Esophagus squamous epithelium (tissue), 5 donors: ENCODE results near the gene NHEJ1. TPM values are rescaled to one million over a fixed set of nuclear protein-coding genes. Genes with fewer than 3 reads are reported as not detected.

ENCODE experiments used
- DNase-seq: peaks from one replicate; lab custom pipeline; 2025; lab: John Stamatoyannopoulos, UW
- H3K27ac ChIP-seq, 4 donors: fragments of 200-600 bp; sonication (generic); one replicate each; pipeline ENCODE4 v1.5.1; 2016 to 2019; ENCODE audit warnings: mild to moderate bottlenecking in 1 of 4
- H3K27me3 ChIP-seq, 4 donors: fragments of 200-600 bp; sonication (generic); 1 replicate in 3 of 4; 2 replicates in 1 of 4; pipeline versions ENCODE4 v1.5.1 to v1.6.0; 2017 to 2021; ENCODE audit warnings: antibody characterized with exemption in 1 of 4
- H3K36me3 ChIP-seq, 3 donors: fragments of 200-600 bp; sonication (generic); one replicate each; pipeline ENCODE4 v1.5.1; 2016 to 2019
- H3K4me1 ChIP-seq, 3 donors: fragments of 200-600 bp; sonication (generic); one replicate each; pipeline ENCODE4 v1.5.1; 2017 to 2019
- H3K4me3 ChIP-seq, 4 donors: fragments of 200-600 bp; sonication (generic); 1 replicate in 3 of 4; 2 replicates in 1 of 4; pipeline ENCODE4 v1.5.1; 2016 to 2019; ENCODE audit warnings: mild to moderate bottlenecking in 2 of 4, moderate library complexity in 1 of 4
- H3K9me3 ChIP-seq, 3 donors: fragments of 200-600 bp; sonication (generic); one replicate each; pipeline ENCODE4 v1.5.1; 2016 to 2019
- POLR2A ChIP-seq, 4 donors: fragments of 450-650 bp; IDR thresholded peaks; one replicate each; pipeline ENCODE4 v1.6.1; 2017; ENCODE audit warnings: antibody characterized with exemption in 4 of 4, mild to moderate bottlenecking in 4 of 4, moderate library complexity in 3 of 4
- WGBS, 2 donors: methylation state at CpG; one replicate each; pipeline ENCODE4 v1.1.5; 2018; 5-methylcytosine and 5-hydroxymethylcytosine counted together
- intact Hi-C: fragments of 100-400 bp; cut with DNase I; formaldehyde crosslinking; loops from one replicate; pipeline ENCODE4 v1.15.0; 2022
- total RNA-seq, 4 donors: library from RNA; depleted of rRNA; stranded (reverse); fragments of >200 nt; gene quantifications; one replicate each; pipeline ENCODE4 v1.1.0, GENCODE V29; 2016
- TF ChIP-seq, protein P1 (sequence below), 6 experiments: fragments of 450-650 bp in 4 of 6; fragments of 200-600 bp in 2 of 6; sonication (generic) in 2 of 6; IDR thresholded peaks; one replicate each; pipeline ENCODE4 v1.5.1; 2016 to 2019; ENCODE audit warnings: antibody characterized with exemption in 6 of 6, mild to moderate bottlenecking in 4 of 6, moderate library complexity in 4 of 6
- donor health status: DM: yes; HTN: yes; CAD: no.

NHEJ1 gene
- total RNA-seq, 4 donors from 2014 or later = 6.3 to 14.3 (median 9.7) TPM

GRCh38 chr2:219119422-219120043 lies 41.1 kb downstream of the NHEJ1 start:
- Histone ChIP-seq H3K36me3 (no peaks in the 10 kb centered on the region), H3K4me3 (no peak overlapping the region), H3K4me1 (peaks cover 0 to 37% (median 10%) of the 10 kb centered on the region in 3 donors), H3K27me3 (no peaks in the 10 kb centered on the region), H3K27ac (no peak overlapping the region), H3K9me3 (no peaks in the 10 kb centered on the region)
- 49 to 62% methylated on average over 6 to 7 of the region's 7 CpGs for WGBS, 2 donors
- no peak for TF ChIP-seq POLR2A (IDR thresholded peaks at IDR 0.05)
- TF ChIP-seq, protein P1, sequence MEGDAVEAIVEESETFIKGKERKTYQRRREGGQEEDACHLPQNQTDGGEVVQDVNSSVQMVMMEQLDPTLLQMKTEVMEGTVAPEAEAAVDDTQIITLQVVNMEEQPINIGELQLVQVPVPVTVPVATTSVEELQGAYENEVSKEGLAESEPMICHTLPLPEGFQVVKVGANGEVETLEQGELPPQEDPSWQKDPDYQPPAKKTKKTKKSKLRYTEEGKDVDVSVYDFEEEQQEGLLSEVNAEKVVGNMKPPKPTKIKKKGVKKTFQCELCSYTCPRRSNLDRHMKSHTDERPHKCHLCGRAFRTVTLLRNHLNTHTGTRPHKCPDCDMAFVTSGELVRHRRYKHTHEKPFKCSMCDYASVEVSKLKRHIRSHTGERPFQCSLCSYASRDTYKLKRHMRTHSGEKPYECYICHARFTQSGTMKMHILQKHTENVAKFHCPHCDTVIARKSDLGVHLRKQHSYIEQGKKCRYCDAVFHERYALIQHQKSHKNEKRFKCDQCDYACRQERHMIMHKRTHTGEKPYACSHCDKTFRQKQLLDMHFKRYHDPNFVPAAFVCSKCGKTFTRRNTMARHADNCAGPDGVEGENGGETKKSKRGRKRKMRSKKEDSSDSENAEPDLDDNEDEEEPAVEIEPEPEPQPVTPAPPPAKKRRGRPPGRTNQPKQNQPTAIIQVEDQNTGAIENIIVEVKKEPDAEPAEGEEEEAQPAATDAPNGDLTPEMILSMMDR (IDR thresholded peaks at IDR 0.05) = peak; percentile 48 to 70 (median 58)
- intact Hi-C loops = no loop called here
- DNase-seq = no peak

- DNase-seq = no peak
- 73 to 81% methylated on average over 7 to 8 of the region's 12 CpGs for WGBS, 2 donors
- no peaks in the 10 kb centered on the region for H3K27me3 ChIP-seq
- intact Hi-C loops = no loop called here
- H3K9me3 ChIP-seq = no peaks in the 10 kb centered on the region
- peaks cover 0 to 37% (median 10%) of the 10 kb centered on the region in 3 donors for H3K4me1 ChIP-seq
- no peaks in the 10 kb centered on the region for H3K36me3 ChIP-seq
- TF ChIP-seq POLR2A (IDR thresholded peaks at IDR 0.05) = no peak
- TF ChIP-seq, protein P1 (IDR thresholded peaks at IDR 0.05) = no peak
- no peak overlapping the region for H3K4me3 ChIP-seq
- H3K27ac ChIP-seq = no peak overlapping the region
Observed at GRCh38 chr2:219118504-219118903, 42.1 kb downstream of the NHEJ1 start.

DNA sequence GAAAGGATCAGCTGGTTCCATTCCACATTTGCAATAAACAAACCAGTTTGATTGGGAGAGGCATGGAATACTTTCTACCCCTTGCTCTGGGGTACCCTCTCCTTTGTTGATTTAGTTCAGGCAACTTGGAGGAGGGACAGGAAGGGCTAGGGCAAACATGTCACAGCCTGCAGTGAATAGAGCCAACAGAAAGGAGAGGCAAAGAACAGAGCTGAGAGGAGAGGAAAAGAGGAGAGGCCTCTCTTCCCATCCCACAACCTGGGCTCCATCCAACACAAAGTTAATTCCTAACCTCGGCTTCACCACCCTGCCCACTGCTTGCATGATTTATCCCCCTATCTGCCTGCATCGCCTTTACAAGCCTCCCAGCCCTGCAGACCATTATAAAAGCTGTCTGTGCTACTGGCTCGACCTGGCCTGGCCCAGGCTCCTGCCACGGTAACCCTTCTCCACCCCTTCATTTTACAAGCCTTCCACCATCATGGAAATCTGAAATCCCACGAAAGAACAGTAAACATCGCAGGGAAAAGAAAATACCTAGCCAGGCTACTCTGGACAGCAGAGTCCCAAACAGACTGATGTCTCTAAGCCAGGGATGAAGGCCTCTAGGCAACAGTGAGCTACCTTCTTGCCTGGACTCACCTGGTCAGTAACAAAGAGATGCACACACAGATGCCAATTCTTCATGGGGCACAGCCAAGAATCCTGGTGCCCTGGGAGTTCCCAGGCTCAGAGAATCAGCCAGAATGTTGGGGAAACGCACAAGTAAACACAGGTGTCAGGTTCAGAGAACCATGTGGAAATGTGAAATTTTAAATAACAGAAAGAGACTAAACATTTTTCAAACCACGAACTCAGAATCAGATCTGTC lies 43.6 kb downstream of the NHEJ1 start:
- no peak overlapping the region for H3K27ac ChIP-seq
- 67 to 68% methylated on average over 5 to 8 of the region's 8 CpGs for WGBS, 2 donors
- H3K4me3 ChIP-seq = no peak overlapping the region
- H3K36me3 ChIP-seq = no peaks in the 10 kb centered on the region
- no peaks in the 10 kb centered on the region for H3K9me3 ChIP-seq
- no peaks in the 10 kb centered on the region for H3K27me3 ChIP-seq
- H3K4me1 ChIP-seq = peaks cover 0 to 22% (median 6%) of the 10 kb centered on the region in 3 donors
- DNase-seq = no peak
- intact Hi-C loops = no loop called here
- TF ChIP-seq, protein P1 (IDR thresholded peaks at IDR 0.05) = peak in 1 of 6 experiments; percentile 8
- TF ChIP-seq POLR2A (IDR thresholded peaks at IDR 0.05) = no peak

DNA sequence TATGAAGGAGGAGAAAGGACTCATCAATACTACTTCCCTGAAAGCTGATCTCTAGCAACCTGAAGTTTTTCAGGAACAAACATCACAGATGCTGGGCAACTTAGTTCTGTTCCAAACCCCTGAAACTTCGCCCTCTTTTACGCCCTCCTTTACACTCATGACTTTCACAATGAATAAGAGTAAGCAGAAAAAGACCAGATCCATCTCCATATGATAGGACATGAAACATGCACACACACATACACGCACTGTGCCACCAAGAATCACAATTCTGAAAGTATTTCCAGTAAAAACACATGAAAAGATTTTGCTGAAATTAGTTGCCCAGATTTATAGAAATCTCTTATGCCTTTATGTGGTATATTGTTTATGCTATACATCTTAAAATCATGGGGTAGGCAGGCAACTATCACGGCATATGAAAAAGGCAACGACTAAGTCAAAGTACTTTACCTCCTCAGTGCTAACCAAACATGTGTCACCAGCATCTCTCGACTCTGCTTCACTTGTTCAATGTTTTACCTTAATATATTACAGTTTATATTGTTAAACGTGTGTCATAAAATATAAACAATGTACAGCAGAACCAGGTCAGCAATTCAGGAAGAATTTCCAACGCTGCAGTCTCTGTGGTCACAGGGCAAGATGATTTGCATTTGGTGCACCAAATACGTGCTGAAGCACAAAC lies 47.8 kb downstream of the NHEJ1 start:
- Histone ChIP-seq H3K27ac (no peak overlapping the region), H3K36me3 (no peaks in the 10 kb centered on the region), H3K27me3 (no peaks in the 10 kb centered on the region), H3K9me3 (no peaks in the 10 kb centered on the region), H3K4me1 (peaks cover 0 to 13% (median 7%) of the 10 kb centered on the region in 3 donors), H3K4me3 (no peak overlapping the region)
- DNase-seq = no peak
- intact Hi-C loops = no loop called here
- no peak for TF ChIP-seq POLR2A (IDR thresholded peaks at IDR 0.05)
- TF ChIP-seq, protein P1 (IDR thresholded peaks at IDR 0.05) = no peak
- 65 to 80% methylated on average over 9 of the region's 9 CpGs for WGBS, 2 donors
